Glutamatergic neuron (in vitro differentiated cells): ENCODE measurements around the gene PALS1. TPM values are rescaled to one million over a fixed set of nuclear protein-coding genes. Genes with fewer than 3 reads are reported as not detected.

Experiments
- DNase-seq: peaks from one replicate; pipeline ENCODE4 v3.0.0; 2022
- H3K27ac Mint-ChIP-seq: one replicate; pipeline ENCODE4 v1.8.0; 2020; ENCODE audit warnings: mild to moderate bottlenecking, mixed read lengths, inconsistent platforms; ENCODE audit not compliant: unreplicated experiment
- H3K27me3 Mint-ChIP-seq: one replicate; pipeline ENCODE4 v1.8.0; 2020; ENCODE audit warnings: mild to moderate bottlenecking, moderate library complexity, mixed read lengths, inconsistent platforms; ENCODE audit not compliant: unreplicated experiment
- H3K36me3 Mint-ChIP-seq: one replicate; pipeline ENCODE4 v1.8.0; 2020; ENCODE audit warnings: mild to moderate bottlenecking, mixed read lengths, inconsistent platforms; ENCODE audit not compliant: unreplicated experiment
- H3K4me1 Mint-ChIP-seq: one replicate; pipeline ENCODE4 v1.8.0; 2020; ENCODE audit warnings: mild to moderate bottlenecking, low read depth, mixed read lengths, inconsistent platforms; ENCODE audit not compliant: unreplicated experiment
- H3K4me3 Mint-ChIP-seq: one replicate; pipeline ENCODE4 v1.8.0; 2020; ENCODE audit warnings: mild to moderate bottlenecking, mixed read lengths, inconsistent platforms; ENCODE audit not compliant: unreplicated experiment
- H3K9me3 Mint-ChIP-seq: one replicate; pipeline ENCODE4 v1.8.0; 2020; ENCODE audit warnings: mild to moderate bottlenecking, moderate library complexity, mixed read lengths, inconsistent platforms; ENCODE audit not compliant: unreplicated experiment
- CTCF ChIP-seq: fragments of 200-600 bp; sonication (generic); IDR thresholded peaks from one replicate; pipeline ENCODE4 v1.5.0; 2021; ENCODE audit not compliant: partially characterized antibody, unreplicated experiment
- total RNA-seq: library from RNA; stranded (reverse); fragmentation: NEBNext Ultra II Directional; extraction: Animal tissue kit (Norgen Biotek cat#: 25700); gene quantifications from one replicate; pipeline ENCODE4 v1.2.1, GENCODE V29; 2021; ENCODE audit not compliant: unreplicated experiment

The PALS1 gene
- total RNA-seq, 1 donor from 2014 or later = 4.5 TPM

- H3K4me3 Mint-ChIP-seq = no peak overlapping the region
- no peak for DNase-seq
- no peaks in the 10 kb centered on the region for H3K36me3 Mint-ChIP-seq
- H3K27ac Mint-ChIP-seq = no peak overlapping the region
- no peaks in the 10 kb centered on the region for H3K27me3 Mint-ChIP-seq
- no peaks in the 10 kb centered on the region for H3K4me1 Mint-ChIP-seq
- H3K9me3 Mint-ChIP-seq = no peaks in the 10 kb centered on the region
- no peak for TF ChIP-seq CTCF
Observed at GRCh38 chr14:67228325-67228984, 12.8 kb upstream of the PALS1 start.

GRCh38 chr14:67232066-67232465 is 9.2 kb upstream of the PALS1 start:
- H3K9me3 Mint-ChIP-seq = no peaks in the 10 kb centered on the region
- H3K4me3 Mint-ChIP-seq = no peak overlapping the region
- DNase-seq = no peak
- peak overlapping the region; percentile 60 for H3K27ac Mint-ChIP-seq
- no peaks in the 10 kb centered on the region for H3K36me3 Mint-ChIP-seq
- H3K27me3 Mint-ChIP-seq = no peaks in the 10 kb centered on the region
- no peaks in the 10 kb centered on the region for H3K4me1 Mint-ChIP-seq
- no peak for TF ChIP-seq CTCF

- no peak for TF ChIP-seq CTCF
- no peak overlapping the region for H3K4me3 Mint-ChIP-seq
- H3K4me1 Mint-ChIP-seq = no peaks in the 10 kb centered on the region
- H3K9me3 Mint-ChIP-seq = no peaks in the 10 kb centered on the region
- H3K27me3 Mint-ChIP-seq = no peaks in the 10 kb centered on the region
- no peak overlapping the region for H3K27ac Mint-ChIP-seq
- no peak for DNase-seq
- no peaks in the 10 kb centered on the region for H3K36me3 Mint-ChIP-seq
Observed at GRCh38 chr14:67232621-67233020, 8.6 kb upstream of the PALS1 start.

GRCh38 chr14:67237591-67237990 is 3.6 kb upstream of the PALS1 start:
- no peak for DNase-seq
- no peak for TF ChIP-seq CTCF
- H3K36me3 Mint-ChIP-seq = no peaks in the 10 kb centered on the region
- no peak overlapping the region for H3K4me3 Mint-ChIP-seq
- H3K27ac Mint-ChIP-seq = no peak overlapping the region
- H3K9me3 Mint-ChIP-seq = no peaks in the 10 kb centered on the region
- H3K27me3 Mint-ChIP-seq = peaks cover 4% of the 10 kb centered on the region
- no peaks in the 10 kb centered on the region for H3K4me1 Mint-ChIP-seq

GRCh38 chr14:67239582-67239981 is 1.7 kb upstream of the PALS1 start:
- no peaks in the 10 kb centered on the region for H3K36me3 Mint-ChIP-seq
- TF ChIP-seq CTCF = no peak
- peaks cover 4% of the 10 kb centered on the region for H3K27me3 Mint-ChIP-seq
- no peak for DNase-seq
- H3K9me3 Mint-ChIP-seq = no peaks in the 10 kb centered on the region
- H3K4me3 Mint-ChIP-seq = peak overlapping the region; percentile 83
- no peaks in the 10 kb centered on the region for H3K4me1 Mint-ChIP-seq
- H3K27ac Mint-ChIP-seq = no peak overlapping the region
